HG02642 (cell line): ENCODE results near the gene YJEFN3.

Source experiments
- ATAC-seq: cut with Tn5 transposase; IDR thresholded peaks from one replicate; pipeline ENCODE4 v1.9.1; 2021; ENCODE audit warnings: mild to moderate bottlenecking; ENCODE audit not compliant: unreplicated experiment, poor library complexity

Gene YJEFN3

DNA sequence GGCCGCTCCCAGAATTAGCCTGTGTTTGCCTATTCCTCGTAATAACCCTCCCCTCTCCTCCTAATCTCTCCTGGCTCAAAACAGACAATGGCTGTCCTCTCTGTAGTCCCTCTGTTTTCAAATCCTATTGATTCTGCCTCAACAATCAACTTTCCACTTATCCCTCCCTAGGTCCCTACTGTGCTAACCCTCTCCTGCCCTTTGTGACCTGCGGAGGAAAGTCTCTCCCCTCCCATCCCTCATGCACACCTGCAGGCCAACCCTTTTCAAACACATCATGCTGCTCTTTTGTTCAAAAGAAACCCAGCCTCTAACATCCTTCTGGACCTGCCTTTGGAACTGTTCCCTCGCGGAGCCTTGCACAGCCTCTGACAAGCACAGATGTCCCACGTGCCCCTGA, 46.7 kb downstream of the YJEFN3 start:
- ATAC-seq, result no peak

- ATAC-seq, result no peak
These were observed 49.5 kb downstream of the YJEFN3 start for GRCh38 chr19:19578252-19578651.

DNA sequence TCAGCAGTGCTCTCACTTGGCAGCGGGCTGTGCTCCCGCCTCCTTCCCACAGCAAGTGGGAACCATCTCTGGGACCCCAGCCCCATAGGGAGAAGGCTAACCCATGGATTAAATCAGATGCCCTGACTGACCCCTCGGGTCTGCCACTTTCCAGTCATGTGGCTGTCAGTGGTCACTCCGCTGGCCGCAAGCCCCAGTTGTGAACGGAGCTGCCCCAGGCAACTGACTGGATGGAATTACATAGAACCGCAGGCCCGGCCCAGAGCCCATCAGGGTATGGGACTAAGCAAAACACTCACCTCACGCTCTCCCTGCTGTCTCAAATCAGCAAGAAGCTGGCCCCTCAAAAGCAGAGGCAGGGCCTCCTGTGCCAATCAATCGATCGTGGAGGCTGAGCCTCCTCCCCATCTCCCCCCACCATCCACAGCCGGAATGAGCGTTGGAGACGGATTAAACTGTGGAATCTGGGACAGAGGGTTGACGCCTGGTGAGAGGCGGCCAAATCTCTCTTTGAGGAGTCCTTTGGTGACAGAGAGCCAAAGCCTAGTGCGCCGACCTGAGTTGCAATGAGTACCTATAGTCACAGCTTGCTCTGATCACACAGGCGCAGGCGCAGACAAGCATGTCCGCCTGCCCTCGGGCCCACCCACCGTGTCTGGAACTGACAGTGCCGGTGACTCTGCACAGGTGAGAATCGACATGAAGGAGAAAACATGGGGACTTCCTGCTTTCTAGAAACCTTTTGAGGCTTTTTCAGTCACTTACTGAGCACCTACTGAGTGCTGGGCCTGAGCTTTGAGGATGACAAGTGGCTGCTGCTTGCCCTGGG, 51.0 kb downstream of the YJEFN3 start:
- ATAC-seq, result no peak

DNA sequence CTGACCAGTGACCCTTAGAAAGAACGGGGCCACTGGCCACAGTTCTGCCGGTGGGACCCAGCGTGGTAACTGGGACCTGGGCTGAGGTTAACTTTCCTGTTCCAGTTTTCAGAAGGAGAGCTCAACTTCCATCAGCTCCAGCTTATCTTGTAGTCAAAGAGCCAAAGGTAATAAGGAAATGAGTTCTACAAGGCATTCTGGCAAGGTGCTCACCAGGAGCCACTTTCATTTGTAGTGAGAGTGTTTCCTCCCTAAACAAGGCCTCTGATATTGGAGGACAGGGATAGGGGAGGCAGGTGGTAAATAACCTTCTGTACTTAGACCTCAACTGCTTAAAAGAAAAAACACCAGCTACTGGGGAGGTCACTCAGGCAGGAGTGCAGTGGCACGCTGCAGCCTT, 51.7 kb downstream of the YJEFN3 start:
- ATAC-seq, result no peak

DNA sequence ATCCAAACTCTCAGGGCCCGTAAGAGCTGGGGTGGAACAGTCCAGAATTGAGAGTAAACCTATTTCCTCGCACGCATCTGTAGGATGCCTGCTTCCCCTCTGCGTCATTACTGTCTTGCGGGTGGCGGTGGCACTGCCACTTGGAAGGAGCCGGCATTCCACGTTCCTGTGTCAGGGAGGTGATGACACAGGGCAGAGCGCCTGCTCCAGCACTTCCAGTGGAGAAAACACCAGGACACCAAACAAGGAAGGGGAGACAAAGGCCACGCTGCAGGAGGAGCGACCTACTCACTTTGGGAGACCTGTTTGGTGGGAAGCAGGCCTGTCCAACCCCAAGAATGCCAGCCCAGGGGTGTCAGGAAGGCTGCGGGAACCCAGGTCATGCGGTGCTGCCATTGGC, 52.7 kb downstream of the YJEFN3 start:
- ATAC-seq, result no peak

GRCh38 chr19:19582471-19582870, 53.8 kb downstream of the YJEFN3 start:
- ATAC-seq, result no peak

DNA sequence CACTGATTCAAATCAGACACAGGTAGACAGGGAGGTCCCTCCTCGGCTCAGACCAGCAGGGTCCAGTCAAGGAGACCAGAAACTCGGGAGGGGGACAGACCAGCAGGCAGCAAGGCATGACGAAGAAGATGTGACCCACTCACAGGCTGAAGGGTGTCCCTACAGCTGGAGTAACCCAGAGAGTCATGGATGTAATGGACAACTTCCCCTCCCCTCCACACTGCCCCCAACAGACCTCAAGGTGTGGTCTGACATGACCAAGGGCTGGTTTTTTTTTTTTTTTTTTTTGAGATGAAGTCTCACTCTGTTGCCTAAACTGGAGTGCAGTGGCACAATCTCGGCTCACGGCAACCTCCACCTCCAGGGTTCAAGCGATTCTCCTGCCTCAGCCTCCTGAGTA, 55.6 kb downstream of the YJEFN3 start:
- no peak for ATAC-seq
